HG03103 (cell line): ENCODE data around the gene NSD2.
A peak's percentile ranks its signal among the peaks of the same experiment; 100 is the strongest.

Source experiments
- ATAC-seq: cut with Tn5 transposase; IDR thresholded peaks from one replicate; pipeline ENCODE4 v1.9.1; 2021; ENCODE audit warnings: low read depth; ENCODE audit not compliant: unreplicated experiment

Gene NSD2

DNA sequence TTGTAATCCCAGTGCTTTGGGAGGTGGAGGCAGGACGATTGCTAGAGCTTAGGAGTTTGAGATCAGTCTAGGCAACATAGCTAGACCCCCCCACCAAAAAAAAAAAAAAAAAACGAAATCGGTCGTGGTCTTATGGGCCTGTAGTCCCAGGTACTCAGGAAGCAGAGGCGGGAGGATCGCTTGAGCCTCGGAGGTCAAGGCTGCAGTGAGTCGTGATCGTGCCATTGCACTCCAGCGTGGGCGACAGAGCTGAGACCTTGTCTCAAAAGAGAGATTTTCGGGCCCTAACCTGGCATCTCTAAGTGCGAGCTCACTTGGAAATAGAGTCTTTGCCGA lies 8.3 kb upstream of the NSD2 start:
- no peak for ATAC-seq

GRCh38 chr4:1863297-1864033 lies 7.7 kb upstream of the NSD2 start:
- no peak for ATAC-seq

DNA sequence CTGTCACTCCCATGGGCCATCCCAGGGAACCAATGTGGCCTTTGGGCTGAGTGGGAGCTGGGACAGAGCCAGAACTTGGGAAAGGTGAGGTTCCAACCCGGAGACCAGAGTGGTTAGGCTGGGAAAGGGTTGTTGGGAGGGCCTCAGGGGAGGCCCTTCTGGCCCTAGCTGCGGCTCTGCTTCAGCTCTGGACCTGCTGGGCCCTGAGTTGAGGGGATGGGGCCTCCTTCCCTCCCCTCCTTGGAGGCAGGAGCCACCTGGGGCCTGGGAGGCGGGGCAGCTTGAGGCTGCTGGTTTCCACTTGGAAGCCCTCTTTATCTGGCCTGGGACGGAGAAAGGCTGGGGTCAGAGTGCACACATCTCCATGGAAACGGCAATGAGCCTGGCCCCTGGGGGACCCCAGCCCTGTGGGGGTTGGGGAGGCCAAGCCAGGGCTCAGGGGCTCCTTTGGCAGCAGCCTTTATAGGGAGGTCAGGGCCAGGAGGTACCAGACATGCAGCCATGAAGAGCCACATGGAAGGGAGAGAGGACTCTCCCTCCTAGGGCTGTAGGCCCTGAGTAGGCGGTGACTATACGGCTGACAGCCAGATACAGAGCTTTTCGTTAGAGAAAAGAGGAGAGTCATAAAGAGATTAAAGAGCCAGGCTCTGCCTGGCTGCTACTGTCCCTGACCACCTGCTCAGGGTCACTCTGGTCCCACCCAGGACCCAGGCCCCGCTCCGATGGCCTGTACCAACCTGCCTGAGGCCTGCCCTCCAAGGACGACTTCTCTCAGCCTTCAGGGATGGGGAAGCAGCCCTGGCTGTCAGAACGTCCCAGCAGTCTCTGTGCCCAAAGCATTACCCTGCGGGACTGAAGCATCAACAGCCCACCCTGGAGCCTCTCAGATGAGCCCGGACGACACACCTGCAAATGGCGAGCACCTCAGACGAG lies 6.9 kb upstream of the NSD2 start:
- no peak for ATAC-seq

DNA sequence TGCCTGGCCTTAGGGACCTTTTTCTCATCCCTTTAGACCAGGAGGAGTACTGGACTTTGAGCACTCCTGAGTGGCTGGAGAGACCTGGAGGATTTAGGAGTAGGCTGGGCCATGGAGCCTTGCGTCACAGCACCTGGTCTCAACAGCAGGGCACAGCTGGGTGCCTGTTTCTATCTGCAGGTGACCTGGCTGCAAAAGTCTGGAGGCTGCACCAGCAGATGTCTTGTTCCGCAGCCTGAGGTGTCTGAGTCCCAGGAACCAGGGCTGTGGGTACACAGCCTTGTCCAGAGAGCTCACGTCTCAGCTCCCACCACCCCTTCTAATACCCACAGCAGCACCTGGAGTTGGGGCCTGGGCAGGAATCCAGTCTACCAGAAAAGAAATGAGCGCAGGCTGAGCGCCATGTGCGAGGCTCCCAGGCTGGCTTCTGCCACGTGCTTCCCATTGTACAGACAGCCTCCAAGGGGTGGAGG lies 5.0 kb upstream of the NSD2 start:
- ATAC-seq = no peak

- ATAC-seq = no peak
Observed at GRCh38 chr4:1868293-1868692, 2.9 kb upstream of the NSD2 start.

- no peak for ATAC-seq
Observed at GRCh38 chr4:1868912-1869311, 2.3 kb upstream of the NSD2 start.

GRCh38 chr4:1869530-1870327 lies 1.5 kb upstream of the NSD2 start:
- peak; percentile 6 for ATAC-seq

DNA sequence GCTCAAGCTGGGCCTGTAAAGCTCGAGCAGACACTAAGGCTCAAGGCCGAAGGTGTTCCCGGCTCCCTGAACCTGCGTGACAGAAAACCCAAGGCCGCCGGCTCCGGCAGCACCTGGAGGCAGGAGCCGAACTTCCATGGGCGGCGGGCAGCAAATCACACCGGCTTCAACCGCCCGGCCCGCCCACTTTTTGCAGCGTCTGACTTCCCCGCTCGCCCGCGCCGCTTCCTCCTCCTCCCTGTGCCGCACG lies 940 bp upstream of the NSD2 start:
- peak; percentile 42 for ATAC-seq

- no peak for ATAC-seq
Observed at GRCh38 chr4:1871471-1872021, 353 bp downstream of the NSD2 start.

DNA sequence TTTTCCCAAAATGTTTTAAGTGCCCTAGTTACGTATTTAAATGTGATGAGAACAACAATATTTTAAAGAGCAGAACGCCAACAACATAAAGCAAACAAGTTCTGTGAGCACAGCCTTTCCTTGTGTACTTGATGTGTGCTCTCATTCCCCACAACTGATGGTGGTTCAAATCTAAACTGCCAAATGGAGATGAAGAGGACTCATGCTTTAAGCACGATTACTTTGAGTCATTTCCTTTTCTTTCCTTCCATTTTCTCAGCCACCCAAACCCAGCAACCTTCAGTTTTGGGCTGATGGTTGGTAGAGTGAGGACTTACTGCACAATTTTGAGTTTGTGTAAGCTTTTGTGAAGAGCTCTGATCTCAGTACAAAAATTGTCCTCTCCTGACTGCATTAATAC lies 1.7 kb downstream of the NSD2 start:
- ATAC-seq = no peak

DNA sequence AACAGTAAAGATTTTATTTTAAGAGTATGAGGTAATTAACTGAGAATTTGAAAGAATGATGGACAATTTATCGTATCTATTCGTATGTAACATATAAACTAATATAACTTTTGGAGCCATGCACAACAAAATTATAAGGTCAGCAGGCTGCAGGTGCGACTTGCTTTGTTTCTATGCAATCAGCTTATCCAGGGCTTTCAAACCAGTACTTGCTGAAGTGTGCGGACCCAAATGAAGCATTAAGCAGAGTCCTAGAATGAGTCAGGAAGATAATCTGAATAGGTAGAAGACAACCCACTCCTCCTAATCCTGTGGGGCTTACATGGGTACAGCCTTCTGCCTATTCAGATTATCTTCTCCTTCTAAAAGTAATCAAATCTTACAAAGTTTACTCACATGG lies 2.1 kb downstream of the NSD2 start:
- no peak for ATAC-seq

- no peak for ATAC-seq
Observed at GRCh38 chr4:1873776-1874175, 2.6 kb downstream of the NSD2 start.

- ATAC-seq = no peak
Observed at GRCh38 chr4:1874201-1874600, 3.0 kb downstream of the NSD2 start.

DNA sequence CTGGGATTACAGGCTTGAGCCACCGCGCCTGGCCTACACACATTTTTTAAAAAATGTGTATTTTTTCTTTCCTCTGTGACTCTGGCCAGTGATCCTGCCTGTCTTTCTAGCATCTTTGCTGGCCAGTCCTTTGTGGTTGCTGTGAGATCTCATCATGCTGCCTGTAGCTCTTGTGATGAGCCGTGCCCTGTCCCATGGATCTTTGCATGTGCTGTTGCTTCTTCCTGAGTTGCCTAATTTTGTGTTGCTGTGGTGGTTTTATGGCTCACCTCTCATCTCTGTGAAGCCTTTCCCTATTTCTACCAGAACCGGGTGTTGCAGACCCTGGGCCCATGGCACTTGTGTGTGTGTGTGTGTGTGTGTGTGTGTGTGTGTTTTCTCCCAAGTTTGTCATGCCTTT lies 8.3 kb downstream of the NSD2 start:
- ATAC-seq = no peak

GRCh38 chr4:1880332-1880731 lies 9.1 kb downstream of the NSD2 start:
- ATAC-seq = no peak

- ATAC-seq = no peak
Observed at GRCh38 chr4:1882850-1883271, 11.7 kb downstream of the NSD2 start.

DNA sequence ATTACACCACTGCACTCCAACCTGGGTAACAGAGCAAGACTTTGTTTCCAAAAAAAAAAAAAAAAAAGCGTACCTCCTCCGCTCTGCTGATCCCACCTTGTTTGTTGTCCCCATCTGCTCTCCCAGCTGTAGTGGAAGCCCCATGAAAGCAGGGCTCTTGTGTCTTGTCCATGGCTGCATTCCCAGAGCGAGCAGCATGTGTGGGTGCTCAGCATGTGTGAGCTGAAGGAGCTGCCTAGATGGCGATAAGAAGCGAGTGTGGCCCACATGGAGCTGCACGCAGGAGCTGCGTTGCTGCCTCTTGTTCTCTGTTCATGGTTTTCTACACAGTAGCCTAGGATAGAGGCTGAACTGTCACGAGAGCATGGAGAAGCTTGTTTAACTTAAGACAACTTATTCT lies 12.4 kb downstream of the NSD2 start:
- ATAC-seq = no peak

DNA sequence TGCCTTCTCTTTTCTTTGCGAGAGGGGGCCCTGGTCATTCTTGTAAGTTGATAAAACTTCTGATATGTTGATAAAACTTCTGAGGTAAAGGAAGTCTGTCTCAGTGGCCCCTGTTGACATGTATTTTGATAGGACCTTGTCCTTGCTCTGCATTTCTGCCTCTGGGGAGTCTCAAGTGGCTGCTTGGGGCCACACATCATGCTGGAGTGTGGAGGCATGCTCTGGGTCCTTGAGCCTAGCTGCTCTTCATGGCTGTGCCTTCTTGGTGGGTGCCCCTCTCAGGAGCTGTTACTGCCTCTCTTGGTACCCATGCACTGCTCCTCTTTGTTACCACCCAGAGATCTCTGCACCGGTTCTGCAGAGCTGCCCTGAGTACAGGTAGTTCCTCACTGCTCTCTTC lies 14.2 kb downstream of the NSD2 start:
- ATAC-seq = no peak

DNA sequence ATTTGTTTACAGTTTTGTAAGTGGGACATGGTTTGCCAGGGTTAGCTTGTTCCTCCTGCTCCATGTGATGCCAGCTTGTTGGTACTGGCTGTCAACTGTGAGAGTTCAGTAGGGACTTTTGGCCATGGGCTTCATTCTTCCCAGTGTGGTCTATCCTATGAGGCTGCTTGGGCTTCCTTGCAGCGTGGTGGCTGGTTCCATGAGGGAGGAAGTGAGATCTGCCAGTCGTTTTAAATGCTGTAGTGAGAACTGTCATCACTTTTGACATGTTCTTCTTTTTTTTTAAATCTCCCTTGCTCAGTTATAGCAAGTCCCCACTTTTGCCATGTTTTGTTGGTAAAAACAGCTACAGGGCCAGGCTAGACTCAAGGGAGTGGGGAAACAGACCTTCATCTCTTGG lies 15.9 kb downstream of the NSD2 start:
- no peak for ATAC-seq

GRCh38 chr4:1890979-1891570 lies 19.9 kb downstream of the NSD2 start:
- no peak for ATAC-seq
